HepG2 (cell line): ENCODE results near the gene DDIT4. TPM values are rescaled to one million over a fixed set of nuclear protein-coding genes. Genes with fewer than 3 reads are reported as not detected.
A peak's percentile ranks its signal among the peaks of the same experiment; 100 is the strongest.

Experiments used
- ATRX ChIP-seq: sonication (generic); formaldehyde crosslinking; IDR thresholded peaks from 2 replicates; pipeline ENCODE4 v1.4.0; 2020; ENCODE audit warnings: missing genetic modification reagents, borderline replicate concordance
- BCL3 ChIP-seq: sonication (generic); formaldehyde crosslinking; IDR thresholded peaks from 2 replicates; pipeline ENCODE4 v1.5.1; 2020; ENCODE audit warnings: mild to moderate bottlenecking, missing genetic modification reagents, moderate library complexity
- DNMT3B ChIP-seq: conservative IDR thresholded peaks from 2 replicates; pipeline ENCODE4 v1.6.1; 2016; ENCODE audit warnings: missing biosample characterization, control low read depth
- FOXA3 ChIP-seq: IDR thresholded peaks from 2 replicates; pipeline ENCODE4 v1.6.1; 2016; ENCODE audit warnings: missing genetic modification reagents, missing compliant biosample characterization
- GATAD1 ChIP-seq: IDR thresholded peaks from 2 replicates; pipeline ENCODE4 v1.6.1; 2016; ENCODE audit warnings: missing genetic modification reagents, missing compliant biosample characterization
- HMG20B ChIP-seq: conservative IDR thresholded peaks from 2 replicates; pipeline ENCODE4 v1.6.1; 2016; ENCODE audit warnings: missing genetic modification reagents, missing compliant biosample characterization
- KAT2B ChIP-seq: fragments of 150-350 bp; IDR thresholded peaks from 2 replicates; pipeline ENCODE4 v1.6.1; 2014; ENCODE audit warnings: low read depth, low read length, borderline replicate concordance
- MIXL1 ChIP-seq: IDR thresholded peaks from 2 replicates; pipeline ENCODE4 v1.6.1; 2016
- MLLT10 ChIP-seq: sonication (generic); formaldehyde crosslinking; IDR thresholded peaks from 2 replicates; pipeline ENCODE4 v1.4.0; 2020; ENCODE audit warnings: missing genetic modification reagents
- POLR2AphosphoS5 ChIP-seq: IDR thresholded peaks from 2 replicates; pipeline ENCODE4 v1.6.1; 2012; ENCODE audit warnings: low read depth, low read length
- RAD21 ChIP-seq: fragments of 450-650 bp; formaldehyde crosslinking; IDR thresholded peaks from 2 replicates; pipeline ENCODE4 v1.5.0; 2020; ENCODE audit warnings: mild to moderate bottlenecking
- SIX1 ChIP-seq: sonication (generic); formaldehyde crosslinking; IDR thresholded peaks from 2 replicates; pipeline ENCODE4 v1.4.0; 2020; ENCODE audit warnings: missing genetic modification reagents, borderline replicate concordance
- SP5 ChIP-seq: IDR thresholded peaks from 2 replicates; pipeline ENCODE4 v1.6.1; 2016; ENCODE audit warnings: low read depth, borderline replicate concordance
- SYNCRIP ChIP-seq: fragments of 200-400 bp; formaldehyde crosslinking; IDR thresholded peaks from 2 replicates; pipeline ENCODE4 v1.6.1; 2018; ENCODE audit warnings: mild to moderate bottlenecking, low read depth, low read length; ENCODE audit not compliant: insufficient read depth
- TCF7L2 ChIP-seq: IDR thresholded peaks from 2 replicates; pipeline ENCODE4 v1.6.1; 2011; ENCODE audit warnings: mild to moderate bottlenecking, low read depth, low read length, moderate library complexity
- YEATS2 ChIP-seq: sonication (generic); formaldehyde crosslinking; IDR thresholded peaks from 2 replicates; pipeline ENCODE4 v1.4.0; 2020; ENCODE audit warnings: missing genetic modification reagents, borderline replicate concordance
- ZBTB14 ChIP-seq: sonication (generic); formaldehyde crosslinking; IDR thresholded peaks from 2 replicates; pipeline ENCODE4 v1.4.0; 2020; ENCODE audit warnings: missing genetic modification reagents
- ZFAT ChIP-seq: sonication (generic); formaldehyde crosslinking; conservative IDR thresholded peaks from 2 replicates; pipeline ENCODE4 v1.8.1; 2023; ENCODE audit warnings: missing genetic modification reagents, inconsistent platforms
- ZFP36L1 ChIP-seq: sonication (generic); formaldehyde crosslinking; IDR thresholded peaks from 2 replicates; pipeline ENCODE4 v1.8.0; 2022; ENCODE audit warnings: mild to moderate bottlenecking, missing genetic modification reagents, moderate library complexity
- ZMAT3 ChIP-seq: sonication (generic); formaldehyde crosslinking; conservative IDR thresholded peaks from 2 replicates; pipeline ENCODE4 v1.7.0; 2021; ENCODE audit warnings: missing genetic modification reagents
- ZMYM4 ChIP-seq: sonication (generic); formaldehyde crosslinking; IDR thresholded peaks from 2 replicates; pipeline ENCODE4 v1.8.1; 2023; ENCODE audit warnings: mild to moderate bottlenecking, missing genetic modification reagents
- ZNF256 ChIP-seq: sonication (generic); formaldehyde crosslinking; conservative IDR thresholded peaks from 2 replicates; pipeline ENCODE4 v1.4.0; 2020; ENCODE audit warnings: missing genetic modification reagents
- ZNF30 ChIP-seq: sonication (generic); formaldehyde crosslinking; IDR thresholded peaks from 2 replicates; pipeline ENCODE4 v1.5.0; 2020; ENCODE audit warnings: mild to moderate bottlenecking, missing genetic modification reagents
- ZNF337 ChIP-seq: sonication (generic); formaldehyde crosslinking; IDR thresholded peaks from 2 replicates; pipeline ENCODE4 v1.5.1; 2020; ENCODE audit warnings: missing genetic modification reagents, low read depth, mild to moderate bottlenecking, borderline replicate concordance
- ZNF496 ChIP-seq: sonication (generic); formaldehyde crosslinking; IDR thresholded peaks from 2 replicates; pipeline ENCODE4 v1.8.1; 2023; ENCODE audit warnings: mild to moderate bottlenecking, moderate library complexity, missing genetic modification reagents; ENCODE audit not compliant: insufficient replicate concordance
- ZNF614 ChIP-seq: IDR thresholded peaks from 2 replicates; pipeline ENCODE4 v1.6.1; 2018; ENCODE audit warnings: missing biosample characterization, missing genetic modification reagents, inconsistent platforms, borderline replicate concordance
- ZNF616 ChIP-seq: sonication (generic); formaldehyde crosslinking; IDR thresholded peaks from 2 replicates; pipeline ENCODE4 v1.5.0; 2020; ENCODE audit warnings: low read depth, mild to moderate bottlenecking, missing genetic modification reagents
- ZNF672 ChIP-seq: sonication (generic); formaldehyde crosslinking; IDR thresholded peaks from 2 replicates; pipeline ENCODE4 v1.8.1; 2022; ENCODE audit warnings: missing genetic modification reagents
- ZNF766 ChIP-seq: sonication (generic); formaldehyde crosslinking; IDR thresholded peaks from 2 replicates; pipeline ENCODE4 v1.5.0; 2020; ENCODE audit warnings: missing genetic modification reagents, borderline replicate concordance
- ZNF775 ChIP-seq: sonication (generic); formaldehyde crosslinking; IDR thresholded peaks from 2 replicates; pipeline ENCODE4 v1.4.0; 2020; ENCODE audit warnings: missing genetic modification reagents, mild to moderate bottlenecking, moderate library complexity, borderline replicate concordance
- polyA plus RNA-seq, 8 experiments: library from polyadenylated mRNA; depleted of rRNA in 3 of 8; stranded (reverse) in 7 of 8; unstranded in 1 of 8; fragments of >200 nt; fragmentation: Illumina TruSeq in 4 of 8; extraction: Trizol in 4 of 8; gene quantifications; 2 replicates each; pipeline versions ENCODE4 v1.2.1 to v1.2.3, GENCODE V29; 2011 to 2016; ENCODE audit warnings: low read depth in 4 of 8, missing spikeins in 1 of 8, mixed read lengths in 1 of 8; ENCODE audit not compliant: insufficient read depth in 1 of 8
- total RNA-seq, 5 experiments: library from RNA; depleted of rRNA; stranded (reverse); fragments of >200 nt; fragmentation: Illumina TruSeq; extraction: Trizol; gene quantifications; 2 replicates each; pipeline ENCODE4 v1.2.3, GENCODE V29; 2016; ENCODE audit warnings: low read depth in 1 of 5

The DDIT4 gene
- total and polyA plus RNA-seq, 2 of the 13 experiments (the other 11 are each of a cell fraction or from before 2014, with no cell fraction given): 35.6 to 40.7 TPM

- peak; percentile 78; the same call in 1 of the 2 replicates for TF ChIP-seq BCL3 (CRISPR knock-in tag)
- TF ChIP-seq ZNF616 (CRISPR knock-in tag): 0 out of 2 replicates have a peak, but pooled peaks have one; percentile 45
- TF ChIP-seq ZMYM4 (CRISPR knock-in tag): no peak; the same call in 1 of the 2 replicates
- no peak for TF ChIP-seq TCF7L2
- TF ChIP-seq SYNCRIP: no peak
- no peak for TF ChIP-seq ZNF672 (CRISPR knock-in tag)
- TF ChIP-seq ZNF256 (CRISPR knock-in tag): no peak
- 0 out of 2 replicates have a peak, but pooled peaks have one; percentile 27 for TF ChIP-seq ZNF337 (CRISPR knock-in tag)
- TF ChIP-seq ATRX (CRISPR knock-in tag): no peak
- TF ChIP-seq HMG20B (CRISPR knock-in tag): peak; percentile 28; the same call in 1 of the 2 replicates
- TF ChIP-seq ZNF775: peak; percentile 29; the same call in 1 of the 2 replicates
- peak; percentile 77 for TF ChIP-seq FOXA3 (CRISPR knock-in tag)
- TF ChIP-seq MIXL1 (CRISPR knock-in tag): no peak
- no peak for TF ChIP-seq ZNF496
- peak; percentile 16; the same call in 1 of the 2 replicates for TF ChIP-seq YEATS2
- TF ChIP-seq ZMAT3 (CRISPR knock-in tag): peak; percentile 78; the same call in 1 of the 2 replicates
- TF ChIP-seq ZNF30 (CRISPR knock-in tag): no peak
- no peak for TF ChIP-seq DNMT3B
- peak; percentile 96 for TF ChIP-seq SP5 (CRISPR knock-in tag)
- TF ChIP-seq ZNF766: peak; percentile 35; the same call in 1 of the 2 replicates
- no peak for TF ChIP-seq KAT2B
- peak; percentile 28; the same call in 1 of the 2 replicates for TF ChIP-seq POLR2AphosphoS5
- peak; percentile 42 for TF ChIP-seq RAD21 (CRISPR knock-in tag)
- peak; percentile 15; the same call in 1 of the 2 replicates for TF ChIP-seq GATAD1 (CRISPR knock-in tag)
- TF ChIP-seq ZNF614: peak; percentile 75; the same call in 1 of the 2 replicates
- no peak; the same call in 1 of the 2 replicates for TF ChIP-seq ZBTB14 (CRISPR knock-in tag)
- TF ChIP-seq ZFP36L1 (CRISPR knock-in tag): no peak
- TF ChIP-seq ZFAT: no peak
- no peak for TF ChIP-seq SIX1
- no peak for TF ChIP-seq MLLT10 (CRISPR knock-in tag)
Observed at GRCh38 chr10:72319416-72320254, 45.9 kb downstream of the DDIT4 start (continued).
